Tibial artery (tissue), 4 donors: ENCODE data around the gene OR8H3.

Experiments
- DNase-seq, 2 donors: peaks; one replicate each; pipeline ENCODE4 v3.0.0-alpha.2; 2019
- H3K27ac ChIP-seq, 2 donors: fragments of 200-600 bp; sonication (generic) in 1 of 2; 1 replicate in 1 of 2; 2 replicates in 1 of 2; pipeline ENCODE4 v1.5.1; 2018 to 2019; ENCODE audit warnings: mild to moderate bottlenecking in 1 of 2
- H3K27me3 ChIP-seq, 2 donors: fragments of 200-600 bp; sonication (generic) in 1 of 2; one replicate each; pipeline versions ENCODE4 v1.5.1 to v1.6.0; 2016 to 2019
- H3K36me3 ChIP-seq, 3 donors: fragments of 200-600 bp; sonication (generic) in 2 of 3; one replicate each; pipeline ENCODE4 v1.5.1; 2016 to 2019; ENCODE audit warnings: mild to moderate bottlenecking in 2 of 3
- H3K4me1 ChIP-seq, 4 donors: fragments of 200-600 bp; sonication (generic) in 2 of 4; 1 replicate in 3 of 4; 2 replicates in 1 of 4; pipeline ENCODE4 v1.5.1; 2016 to 2019
- H3K4me3 ChIP-seq, 2 donors: fragments of 200-600 bp; sonication (generic) in 1 of 2; 1 replicate in 1 of 2; 2 replicates in 1 of 2; pipeline ENCODE4 v1.5.1; 2018 to 2019; ENCODE audit warnings: mild to moderate bottlenecking in 2 of 2
- H3K9me3 ChIP-seq, 3 donors: fragments of 200-600 bp; sonication (generic) in 1 of 3; one replicate each; pipeline ENCODE4 v1.5.1; 2016 to 2019
- intact Hi-C: fragments of 100-400 bp; cut with DNase I; formaldehyde crosslinking; loops from one replicate; pipeline ENCODE4 v1.15.0; 2023; ENCODE audit warnings: low total_unique reads
- TF ChIP-seq, protein P1 (sequence below), 2 experiments: fragments of 200-600 bp in 1 of 2; fragments of 450-650 bp in 1 of 2; IDR thresholded peaks; one replicate each; pipeline ENCODE4 v1.5.1; 2017 to 2019; ENCODE audit warnings: antibody characterized with exemption in 2 of 2, mild to moderate bottlenecking in 1 of 2, moderate library complexity in 1 of 2

Gene OR8H3

DNA sequence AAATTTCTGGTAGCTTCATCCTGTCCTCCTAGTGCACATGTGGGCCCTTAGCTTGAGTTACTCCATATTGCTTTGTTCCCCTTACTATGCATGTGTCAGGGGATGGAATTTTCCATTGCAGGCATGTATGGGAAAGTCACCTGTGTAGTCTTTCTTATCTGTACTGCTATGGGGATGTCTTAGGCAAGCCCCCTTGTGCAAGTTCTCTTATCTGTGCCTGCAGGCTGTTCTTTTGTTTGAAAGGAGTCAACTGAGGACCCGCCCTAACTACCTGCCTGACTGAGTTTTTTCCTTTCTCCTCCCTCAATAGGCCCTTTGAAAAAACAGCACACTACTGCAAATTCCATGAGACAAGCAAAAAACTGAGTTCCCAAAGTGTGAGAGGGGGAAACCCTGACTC, 29.2 kb downstream of the OR8H3 start:
- intact Hi-C loops, result no loop called here
- TF ChIP-seq, protein P1, sequence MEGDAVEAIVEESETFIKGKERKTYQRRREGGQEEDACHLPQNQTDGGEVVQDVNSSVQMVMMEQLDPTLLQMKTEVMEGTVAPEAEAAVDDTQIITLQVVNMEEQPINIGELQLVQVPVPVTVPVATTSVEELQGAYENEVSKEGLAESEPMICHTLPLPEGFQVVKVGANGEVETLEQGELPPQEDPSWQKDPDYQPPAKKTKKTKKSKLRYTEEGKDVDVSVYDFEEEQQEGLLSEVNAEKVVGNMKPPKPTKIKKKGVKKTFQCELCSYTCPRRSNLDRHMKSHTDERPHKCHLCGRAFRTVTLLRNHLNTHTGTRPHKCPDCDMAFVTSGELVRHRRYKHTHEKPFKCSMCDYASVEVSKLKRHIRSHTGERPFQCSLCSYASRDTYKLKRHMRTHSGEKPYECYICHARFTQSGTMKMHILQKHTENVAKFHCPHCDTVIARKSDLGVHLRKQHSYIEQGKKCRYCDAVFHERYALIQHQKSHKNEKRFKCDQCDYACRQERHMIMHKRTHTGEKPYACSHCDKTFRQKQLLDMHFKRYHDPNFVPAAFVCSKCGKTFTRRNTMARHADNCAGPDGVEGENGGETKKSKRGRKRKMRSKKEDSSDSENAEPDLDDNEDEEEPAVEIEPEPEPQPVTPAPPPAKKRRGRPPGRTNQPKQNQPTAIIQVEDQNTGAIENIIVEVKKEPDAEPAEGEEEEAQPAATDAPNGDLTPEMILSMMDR (IDR thresholded peaks at IDR 0.05), result no peak
- no peak for DNase-seq

DNA sequence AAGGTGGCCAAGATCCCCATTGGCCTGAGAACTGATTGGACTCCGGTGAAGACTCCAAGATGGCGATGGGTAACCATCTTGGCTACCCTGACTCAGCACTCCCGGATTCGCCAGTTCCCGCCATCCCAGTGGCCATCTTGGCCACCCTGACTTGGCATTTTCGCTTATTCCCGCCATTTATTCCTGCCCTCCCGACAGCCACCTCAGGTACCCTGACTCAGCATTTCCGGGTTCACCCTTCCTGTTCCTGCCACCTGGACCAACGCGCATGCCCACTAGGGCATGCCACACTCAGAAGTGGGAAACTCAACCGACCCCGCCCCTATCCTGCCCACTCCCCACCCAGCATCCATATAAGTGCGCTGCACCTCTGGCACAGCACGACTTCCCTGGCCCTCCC, 30.2 kb downstream of the OR8H3 start:
- no peak overlapping the region for H3K27ac ChIP-seq
- no peak for DNase-seq
- no peaks in the 10 kb centered on the region for H3K27me3 ChIP-seq
- H3K4me3 ChIP-seq, result no peak overlapping the region
- no peaks in the 10 kb centered on the region for H3K4me1 ChIP-seq
- H3K9me3 ChIP-seq, result peaks cover 0 to 12% (median 0%) of the 10 kb centered on the region in 3 donors
- intact Hi-C loops, result no loop called here
- no peaks in the 10 kb centered on the region for H3K36me3 ChIP-seq
- TF ChIP-seq, protein P1 (IDR thresholded peaks at IDR 0.05), result no peak

More for the DNA sequence above, 29.2 kb downstream of the OR8H3 start:
- H3K27ac ChIP-seq, result no peak overlapping the region
- no peaks in the 10 kb centered on the region for H3K27me3 ChIP-seq
- H3K4me3 ChIP-seq, result no peak overlapping the region
- H3K36me3 ChIP-seq, result no peaks in the 10 kb centered on the region
- H3K4me1 ChIP-seq, result no peaks in the 10 kb centered on the region
- peaks cover 0 to 12% (median 0%) of the 10 kb centered on the region in 3 donors for H3K9me3 ChIP-seq

DNA sequence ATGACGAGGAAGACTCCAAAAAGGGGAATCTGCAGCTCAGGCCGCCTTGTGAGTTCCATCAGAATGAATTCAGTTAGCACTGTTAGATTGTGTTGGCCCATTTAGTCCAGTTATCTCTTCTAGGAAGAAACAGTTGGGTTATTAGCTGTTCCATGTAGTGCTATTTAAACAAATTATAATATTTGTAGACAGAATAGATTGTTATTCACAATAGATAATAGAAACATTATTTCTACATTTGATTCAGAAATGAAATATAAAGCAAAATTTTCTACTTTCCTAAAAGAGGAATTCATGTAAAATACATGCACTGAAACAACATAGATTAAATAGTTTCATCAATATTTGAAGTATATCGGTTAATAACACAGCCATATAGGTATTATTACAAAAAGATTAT, 38.0 kb downstream of the OR8H3 start, which contains the start of gene OR8K5:
Gene OR8K5, minus strand, starts transcription at position 101 of the 400 bp plus-strand sequence. Its CDS starts 0 bp downstream, at position 101.
- Histone ChIP-seq H3K27me3 (no peaks in the 10 kb centered on the region), H3K4me3 (no peak within 1 kb of the TSS), H3K36me3 (no peaks in the 10 kb centered on the region), H3K27ac (no peak within 1 kb of the TSS), H3K9me3 (no peaks in the 10 kb centered on the region), H3K4me1 (no peaks in the 10 kb centered on the region)
- TF ChIP-seq, protein P1 (IDR thresholded peaks at IDR 0.05), result no peak
- DNase-seq, result no peak
- intact Hi-C loops, result no loop called here

DNA sequence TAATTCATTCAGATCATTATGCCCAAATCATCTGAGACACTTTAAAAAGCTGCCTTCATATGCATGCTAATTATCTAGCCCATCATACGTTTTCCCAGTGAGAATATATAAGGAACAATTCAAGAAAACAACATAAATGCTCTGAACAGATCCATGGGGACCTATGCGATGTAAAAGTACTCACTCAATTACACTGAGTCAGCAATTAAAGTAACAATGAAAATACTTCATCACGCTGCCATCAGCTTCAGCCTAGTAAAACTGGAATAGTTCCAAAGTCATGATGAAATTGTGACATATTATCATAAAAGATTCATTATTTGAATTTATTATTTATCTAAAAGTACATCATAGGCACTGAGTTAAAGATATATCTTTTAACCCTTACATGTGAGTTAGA, 41.6 kb downstream of the OR8H3 start:
- TF ChIP-seq, protein P1 (IDR thresholded peaks at IDR 0.05), result no peak
- no peak overlapping the region for H3K4me3 ChIP-seq
- H3K9me3 ChIP-seq, result no peaks in the 10 kb centered on the region
- intact Hi-C loops, result no loop called here
- no peaks in the 10 kb centered on the region for H3K27me3 ChIP-seq
- no peak overlapping the region for H3K27ac ChIP-seq
- no peaks in the 10 kb centered on the region for H3K36me3 ChIP-seq
- no peaks in the 10 kb centered on the region for H3K4me1 ChIP-seq
- no peak for DNase-seq

DNA sequence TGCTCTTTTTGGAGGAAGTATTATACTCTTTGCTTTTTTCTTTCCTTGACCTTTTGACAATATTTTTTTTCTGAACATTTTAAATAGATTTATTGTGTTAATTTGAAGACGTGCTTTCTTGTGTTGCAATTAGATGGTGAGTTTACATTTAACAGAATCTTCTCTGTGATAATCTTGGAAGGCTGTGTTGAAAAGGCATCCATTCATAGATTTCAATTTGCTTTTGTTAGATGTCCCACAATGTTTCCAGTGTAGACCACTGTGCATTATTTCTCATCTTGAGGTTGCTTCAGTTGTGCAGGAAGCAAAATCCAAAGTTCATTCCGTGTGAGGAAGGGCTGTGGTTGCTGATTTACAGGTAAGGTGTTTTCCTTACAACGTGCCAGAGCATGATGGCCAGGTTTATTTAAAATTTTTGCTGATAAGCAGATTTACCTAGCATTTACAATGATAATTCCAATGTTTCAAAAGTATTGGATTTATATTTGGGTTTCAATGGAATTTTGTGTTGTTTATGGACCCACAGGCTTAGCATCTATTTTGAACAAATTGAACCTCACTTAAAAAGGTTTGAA, 50.2 kb downstream of the OR8H3 start:
- Histone ChIP-seq H3K4me1 (no peaks in the 10 kb centered on the region), H3K27me3 (no peaks in the 10 kb centered on the region), H3K9me3 (no peaks in the 10 kb centered on the region), H3K4me3 (no peak overlapping the region), H3K36me3 (no peaks in the 10 kb centered on the region), H3K27ac (no peak overlapping the region)
- intact Hi-C loops, result no loop called here
- DNase-seq, result no peak
- TF ChIP-seq, protein P1 (IDR thresholded peaks at IDR 0.05), result no peak
